IMR-90 (cell line): ENCODE data around the gene GBX2. TPM values are rescaled to one million over a fixed set of nuclear protein-coding genes. Genes with fewer than 3 reads are reported as not detected.

Experiments
- ATAC-seq: fragments of 200-7000 bp; cut with Tn5 transposase; 2 replicates; pipeline ENCODE4 v1.9.1; 2020; ENCODE audit warnings: low read depth, mild to moderate bottlenecking, moderate library complexity
- BruUV-seq: library from RNA; stranded (reverse); fragments of 400-500 nt; replicated peaks from 2 replicates; lab custom pipeline; 2021; lab: Mats Ljungman, UMichigan
- CTCF ChIA-PET: fragments of 300-600 bp; formaldehyde crosslinking; extraction: SDS; loops from one replicate; lab custom pipeline; 2021; ENCODE audit warnings: antibody characterized with exemption; lab: Yijun Ruan, JAX
- POLR2A ChIA-PET: fragments of 300-600 bp; sonication (Branson Sonifier 250); formaldehyde crosslinking; loops from one replicate; lab custom pipeline; 2022; ENCODE audit warnings: antibody characterized with exemption; ENCODE audit not compliant: unreplicated experiment; lab: Charles Lee
- DNase-seq: peaks from one replicate; pipeline ENCODE4 v3.0.0; 2013
- H2AFZ ChIP-seq: replicated peaks from 2 replicates; pipeline ENCODE3; 2013; ENCODE audit warnings: low read length, mild to moderate bottlenecking; ENCODE audit not compliant: poor library complexity
- H2AK5ac ChIP-seq: 2 replicates; pipeline ENCODE4 v1.6.1; 2013; ENCODE audit warnings: low read depth, low read length, inconsistent platforms
- H2AK9ac ChIP-seq: replicated peaks from 2 replicates; pipeline ENCODE3; 2013; ENCODE audit warnings: mild to moderate bottlenecking, low read depth, low read length, moderate library complexity; ENCODE audit not compliant: poor library complexity
- H2BK120ac ChIP-seq: 2 replicates; pipeline ENCODE4 v1.6.1; 2013; ENCODE audit warnings: low read depth, low read length, inconsistent platforms
- H2BK15ac ChIP-seq: 3 replicates; pipeline ENCODE4 v1.6.1; 2013; ENCODE audit warnings: low read depth, low read length, inconsistent platforms
- H2BK20ac ChIP-seq: 2 replicates; pipeline ENCODE4 v1.6.1; 2013; ENCODE audit warnings: low read depth, mild to moderate bottlenecking, inconsistent platforms, low read length, moderate library complexity
- H2BK5ac ChIP-seq: 2 replicates; pipeline ENCODE4 v1.6.1; 2013; ENCODE audit warnings: mild to moderate bottlenecking, low read depth, low read length, inconsistent platforms; ENCODE audit not compliant: poor library complexity, severe bottlenecking
- H3K14ac ChIP-seq: replicated peaks from 2 replicates; pipeline ENCODE4 v1.6.1; 2013; ENCODE audit warnings: low read depth, low read length, inconsistent platforms
- H3K18ac ChIP-seq: 2 replicates; pipeline ENCODE4 v1.6.1; 2013; ENCODE audit warnings: low read depth, low read length, control low read depth
- H3K23ac ChIP-seq: 2 replicates; pipeline ENCODE4 v1.6.1; 2013; ENCODE audit warnings: low read depth, low read length, inconsistent platforms
- H3K27ac ChIP-seq: 2 replicates; pipeline ENCODE4 v1.5.1; 2013; ENCODE audit warnings: mild to moderate bottlenecking, control low read depth, low read length; ENCODE audit not compliant: insufficient read depth
- H3K27me3 ChIP-seq: 2 replicates; pipeline ENCODE4 v1.6.1; 2013; ENCODE audit warnings: low read length; ENCODE audit not compliant: control insufficient read depth, insufficient read depth
- H3K36me3 ChIP-seq: 2 replicates; pipeline ENCODE4 v1.6.1; 2013; ENCODE audit warnings: low read length, mixed read lengths; ENCODE audit not compliant: control insufficient read depth, insufficient read depth
- H3K4ac ChIP-seq: 2 replicates; pipeline ENCODE4 v1.6.1; 2013; ENCODE audit warnings: low read depth, low read length, inconsistent platforms
- H3K4me1 ChIP-seq: 2 replicates; pipeline ENCODE4 v1.6.1; 2013; ENCODE audit warnings: low read length, mixed read lengths; ENCODE audit not compliant: control insufficient read depth, insufficient read depth
- H3K4me2 ChIP-seq: 2 replicates; pipeline ENCODE4 v1.6.1; 2013; ENCODE audit warnings: low read depth, mild to moderate bottlenecking, control low read depth, low read length, moderate library complexity
- H3K4me3 ChIP-seq: 2 replicates; pipeline ENCODE4 v1.5.1; 2013; ENCODE audit warnings: low read depth, mild to moderate bottlenecking, control low read depth, low read length, moderate library complexity; ENCODE audit not compliant: insufficient read depth
- H3K56ac ChIP-seq: 2 replicates; pipeline ENCODE4 v1.6.1; 2013; ENCODE audit warnings: low read length, inconsistent platforms; ENCODE audit not compliant: insufficient read depth; ENCODE audit errors: extremely low read depth
- H3K79me1 ChIP-seq, 2 experiments: 2 replicates each; pipeline ENCODE4 v1.6.1; 2013; ENCODE audit warnings: low read length in 2 of 2, inconsistent platforms in 1 of 2, low read depth in 1 of 2
- H3K9ac ChIP-seq: 2 replicates; pipeline ENCODE4 v1.6.1; 2013; ENCODE audit warnings: low read depth, low read length, control low read depth
- H3K9me1 ChIP-seq: 2 replicates; pipeline ENCODE4 v1.6.1; 2013; ENCODE audit warnings: low read length, inconsistent platforms; ENCODE audit not compliant: insufficient read depth
- H3K9me3 ChIP-seq: 2 replicates; pipeline ENCODE4 v1.6.1; 2013; ENCODE audit warnings: low read length; ENCODE audit not compliant: control insufficient read depth, insufficient read depth
- H4K20me1 ChIP-seq: 2 replicates; pipeline ENCODE4 v1.6.1; 2013; ENCODE audit warnings: low read length, inconsistent platforms; ENCODE audit not compliant: insufficient read depth
- H4K5ac ChIP-seq: 2 replicates; pipeline ENCODE4 v1.6.1; 2013; ENCODE audit warnings: mild to moderate bottlenecking, low read depth, low read length, control low read depth
- H4K8ac ChIP-seq, 2 experiments: 2 replicates each; pipeline ENCODE4 v1.6.1; 2013; ENCODE audit warnings: low read depth in 2 of 2, low read length in 2 of 2, control low read depth in 1 of 2, inconsistent platforms in 1 of 2
- H4K91ac ChIP-seq: 2 replicates; pipeline ENCODE4 v1.6.1; 2013; ENCODE audit warnings: low read depth, low read length, inconsistent platforms; ENCODE audit not compliant: insufficient read depth
- CEBPB ChIP-seq: IDR thresholded peaks from 2 replicates; pipeline ENCODE4 v1.6.1; 2012; ENCODE audit warnings: low read depth, low read length, improper control_type of control experiment
- CHD1 ChIP-seq: IDR thresholded peaks from 2 replicates; pipeline ENCODE4 v1.6.1; 2012; ENCODE audit warnings: low read depth, low read length, improper control_type of control experiment
- FOS ChIP-seq: fragments of 150-350 bp; IDR thresholded peaks from 2 replicates; pipeline ENCODE4 v1.6.1; 2016; ENCODE audit warnings: low read depth, low read length
- MAZ ChIP-seq: IDR thresholded peaks from 2 replicates; pipeline ENCODE4 v1.6.1; 2012; ENCODE audit warnings: low read depth, mild to moderate bottlenecking, low read length, improper control_type of control experiment, moderate library complexity, borderline replicate concordance
- RCOR1 ChIP-seq: IDR thresholded peaks from 2 replicates; pipeline ENCODE4 v1.6.1; 2012; ENCODE audit warnings: mild to moderate bottlenecking, low read length, improper control_type of control experiment; ENCODE audit not compliant: insufficient replicate concordance
- WGBS, 2 experiments: methylation state at CpG; one replicate each; pipeline versions ENCODE4 v1.1.5 to v1.1.7; 2013; ENCODE audit warnings: missing lambda C conversion rate in 2 of 2; ENCODE audit not compliant: insufficient read length in 1 of 2; ENCODE audit errors: extremely low coverage in 2 of 2; 5-methylcytosine and 5-hydroxymethylcytosine counted together
- dilution Hi-C: fragments of 300-500 bp; cut with HindIII; formaldehyde crosslinking; loops from one replicate; pipeline ENCODE4 v1.14.3; 2018; ENCODE audit warnings: low sequenced_read_pairs; ENCODE audit not compliant: unreplicated experiment
- in situ Hi-C: fragments of 300-500 bp; cut with MboI; formaldehyde crosslinking; loops from 3 replicates; pipeline ENCODE4 v1.14.3; 2019; ENCODE audit warnings: low sequenced_read_pairs, inconsistent platforms, mixed read lengths
- intact Hi-C: fragments of 100-400 bp; cut with micrococcal nuclease; formaldehyde crosslinking; loops from 2 replicates; pipeline ENCODE4 v1.10.0; 2022
- polyA plus RNA-seq, 3 experiments: library from polyadenylated mRNA; depleted of rRNA; stranded (reverse); fragments of >200 nt; gene quantifications; 2 replicates each; pipeline ENCODE4 v1.2.3, GENCODE V29; 2012; ENCODE audit warnings: low replicate concordance in 1 of 3
- total RNA-seq: library from RNA; depleted of rRNA; stranded (reverse); fragments of >200 nt; gene quantifications from 2 replicates; pipeline ENCODE4 v1.2.3, GENCODE V29; 2012
- TF ChIP-seq, protein P1 (sequence below): fragments of 150-350 bp; IDR thresholded peaks from 2 replicates; pipeline ENCODE4 v1.6.1; 2016; ENCODE audit warnings: low read depth, mild to moderate bottlenecking, low read length, moderate library complexity, borderline replicate concordance

GBX2 gene
- total and polyA plus RNA-seq, 2 of the 4 experiments (the other 2 are of a cell fraction) = 0.10 TPM; not detected in 1

DNA sequence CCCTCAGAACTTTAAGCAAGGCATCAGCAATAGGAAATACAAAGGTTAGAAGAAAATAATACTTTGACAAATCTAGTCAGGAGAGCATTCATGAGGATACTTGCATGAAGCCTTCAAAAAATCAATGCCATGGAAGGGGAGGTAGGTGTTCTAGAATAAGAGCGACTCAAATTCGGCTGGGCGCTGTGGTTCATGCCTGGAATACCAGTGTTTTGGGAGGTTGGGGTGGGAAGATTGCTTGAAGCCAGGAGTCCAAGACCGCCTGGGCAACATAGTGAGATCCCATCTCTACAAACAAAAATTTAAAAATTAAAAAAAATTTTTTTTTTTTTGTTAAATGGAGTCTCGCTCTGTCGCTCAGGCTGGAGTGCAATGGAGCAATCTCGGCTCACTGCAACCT is 21.8 kb downstream of the GBX2 start:
- no peaks in the 10 kb centered on the region for H3K79me1 ChIP-seq
- no peaks in the 10 kb centered on the region for H4K20me1 ChIP-seq
- no peak overlapping the region for H2BK5ac ChIP-seq
- no peak overlapping the region for H3K18ac ChIP-seq
- ATAC-seq = no peak
- no peak overlapping the region for H3K27ac ChIP-seq
- in situ Hi-C loops (no loop called here), dilution Hi-C loops (no loop called here), intact Hi-C loops (no loop called here)
- POLR2A ChIA-PET = no interaction called here
- peaks cover 3% of the 10 kb centered on the region; the same call in 1 of the 2 replicates for H3K27me3 ChIP-seq
- H3K9ac ChIP-seq = no peak overlapping the region
- no peak overlapping the region for H3K4me2 ChIP-seq
- H3K9me1 ChIP-seq = no peaks in the 10 kb centered on the region
- no peak overlapping the region for H2AK9ac ChIP-seq
- no peak overlapping the region for H2AK5ac ChIP-seq
- H4K5ac ChIP-seq = no peak overlapping the region
- H3K4me1 ChIP-seq = no peaks in the 10 kb centered on the region; the same call in 1 of the 2 replicates
- H2AFZ ChIP-seq = no peak overlapping the region
- no peak overlapping the region for H4K8ac ChIP-seq
- H2BK20ac ChIP-seq = no peak overlapping the region
- no peak overlapping the region for H3K56ac ChIP-seq
- no peaks in the 10 kb centered on the region for H3K36me3 ChIP-seq
- no peak for DNase-seq
- H2BK120ac ChIP-seq = no peak overlapping the region
- no peak overlapping the region for H2BK15ac ChIP-seq
- H3K23ac ChIP-seq = no peak overlapping the region
- H3K4me3 ChIP-seq = no peak overlapping the region
- no CpG with 5 or more reads among the region's 7 CpGs for WGBS, 2 experiments
- BruUV-seq = no TSS peak
- no peak overlapping the region for H4K91ac ChIP-seq
- H3K9me3 ChIP-seq = 0 out of 2 replicates have a peak, but pooled peaks cover 2% of the 10 kb centered on the region
- H3K14ac ChIP-seq = no peak overlapping the region
- CTCF ChIA-PET = no interaction called here
- TF ChIP-seq CEBPB = no peak
- TF ChIP-seq CHD1 = no peak
- TF ChIP-seq, protein P1, sequence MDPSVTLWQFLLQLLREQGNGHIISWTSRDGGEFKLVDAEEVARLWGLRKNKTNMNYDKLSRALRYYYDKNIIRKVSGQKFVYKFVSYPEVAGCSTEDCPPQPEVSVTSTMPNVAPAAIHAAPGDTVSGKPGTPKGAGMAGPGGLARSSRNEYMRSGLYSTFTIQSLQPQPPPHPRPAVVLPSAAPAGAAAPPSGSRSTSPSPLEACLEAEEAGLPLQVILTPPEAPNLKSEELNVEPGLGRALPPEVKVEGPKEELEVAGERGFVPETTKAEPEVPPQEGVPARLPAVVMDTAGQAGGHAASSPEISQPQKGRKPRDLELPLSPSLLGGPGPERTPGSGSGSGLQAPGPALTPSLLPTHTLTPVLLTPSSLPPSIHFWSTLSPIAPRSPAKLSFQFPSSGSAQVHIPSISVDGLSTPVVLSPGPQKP = no peak
- TF ChIP-seq FOS = no peak
- TF ChIP-seq MAZ = no peak
- no peak for TF ChIP-seq RCOR1
- H3K4ac ChIP-seq = no peak overlapping the region
